HG02981 (cell line): ENCODE measurements around the gene RNF10.
"Not testable (repeated sequence)": the region's sequence is repeated elsewhere in the genome, so short reads cannot be mapped to it uniquely, and the experiment has no call there.

Experiments used
- ATAC-seq: cut with Tn5 transposase; IDR thresholded peaks from one replicate; pipeline ENCODE4 v1.9.1; 2021; ENCODE audit warnings: mild to moderate bottlenecking, moderate library complexity; ENCODE audit not compliant: unreplicated experiment

Gene RNF10

DNA sequence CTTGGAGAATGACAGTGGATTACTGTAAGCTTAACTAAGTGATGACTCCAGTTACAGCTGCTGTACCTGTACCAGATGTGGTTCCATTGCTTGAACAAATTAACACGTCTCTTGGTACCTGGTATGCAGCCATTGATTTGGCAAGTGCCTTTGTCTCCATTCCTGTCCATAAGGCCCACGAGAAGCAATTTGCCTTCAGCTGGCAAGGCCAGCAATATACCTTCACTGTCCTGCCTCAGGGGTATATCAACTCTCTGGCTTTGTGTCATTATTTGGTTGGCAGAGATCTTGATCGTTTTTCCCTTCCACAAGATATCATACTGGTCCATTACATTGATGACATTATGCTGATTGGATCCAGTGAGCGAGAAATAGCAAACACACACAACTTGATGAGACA lies 76.4 kb downstream of the RNF10 start:
- ATAC-seq = no peak

- ATAC-seq = not testable (repeated sequence)
These were observed 77.4 kb downstream of the RNF10 start for GRCh38 chr12:120611534-120611933.

DNA sequence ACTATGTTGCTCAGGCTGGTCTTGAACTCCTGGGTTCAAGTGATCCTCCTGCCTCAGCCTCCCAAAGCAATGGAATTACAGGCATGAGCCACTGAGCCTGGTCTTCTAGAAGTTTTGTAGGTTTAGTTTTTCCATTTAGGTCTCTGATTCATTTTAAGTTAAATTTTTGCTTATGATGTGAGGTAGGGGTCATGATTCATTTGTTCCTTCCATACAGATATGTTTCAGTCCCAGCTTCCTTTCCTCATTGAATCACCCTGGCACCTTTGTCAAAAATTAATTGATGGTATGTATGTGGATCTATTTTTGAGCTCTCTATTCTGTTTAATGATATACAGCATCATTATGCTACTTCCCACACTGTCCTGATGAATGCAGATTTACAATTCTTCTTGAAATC lies 80.7 kb downstream of the RNF10 start:
- no peak for ATAC-seq

GRCh38 chr12:120617193-120617592 lies 83.0 kb downstream of the RNF10 start:
- ATAC-seq = not testable (repeated sequence)

- not testable (repeated sequence) for ATAC-seq
These were observed 83.6 kb downstream of the RNF10 start for GRCh38 chr12:120617767-120618166.

GRCh38 chr12:120618954-120619615 lies 84.9 kb downstream of the RNF10 start:
- ATAC-seq = no peak

DNA sequence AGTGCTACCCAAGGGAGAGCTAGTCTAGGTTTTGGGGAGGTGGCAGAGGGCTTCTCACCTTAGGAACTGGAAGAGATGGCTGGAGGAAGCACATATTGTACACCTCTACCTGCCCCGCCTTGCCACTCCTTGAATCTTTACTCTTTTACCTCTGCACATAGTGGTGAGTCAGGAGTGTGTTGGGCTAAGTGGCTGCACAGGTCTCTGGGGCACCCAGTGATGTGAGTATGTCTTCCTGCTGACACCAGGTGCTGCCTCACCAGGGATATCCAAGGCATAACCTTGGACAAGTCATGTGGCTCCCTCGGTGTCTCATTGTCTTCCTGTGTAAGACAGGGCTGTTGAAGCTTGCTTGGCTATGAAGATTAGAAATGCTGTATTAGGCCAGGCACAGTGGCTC lies 86.5 kb downstream of the RNF10 start:
- ATAC-seq = no peak

- no peak for ATAC-seq
These were observed 91.6 kb downstream of the RNF10 start for GRCh38 chr12:120625557-120626419.
